H9 (cell line): Measurements from ENCODE around the gene PLEKHG5. TPM values are rescaled to one million over a fixed set of nuclear protein-coding genes. Genes with fewer than 3 reads are reported as not detected.

Experiments used
- DNase-seq: peaks from one replicate; pipeline ENCODE4 v3.0.0-alpha.2; 2017
- H2AFZ ChIP-seq: one replicate; pipeline ENCODE4 v1.6.1; 2013; ENCODE audit warnings: mild to moderate bottlenecking, low read length, control low read depth, moderate library complexity
- H2AK5ac ChIP-seq: 2 replicates; pipeline ENCODE4 v1.6.1; 2013; ENCODE audit warnings: low read length, control low read depth, mixed read lengths; ENCODE audit not compliant: insufficient read length
- H2BK120ac ChIP-seq: one replicate; pipeline ENCODE4 v1.6.1; 2013; ENCODE audit warnings: low read depth, mild to moderate bottlenecking, low read length, control low read depth, inconsistent platforms; ENCODE audit not compliant: poor library complexity, severe bottlenecking
- H2BK12ac ChIP-seq: 2 replicates; pipeline ENCODE4 v1.6.1; 2013; ENCODE audit warnings: low read length, control low read depth, mixed read lengths, low read depth; ENCODE audit not compliant: insufficient read length
- H2BK15ac ChIP-seq: 2 replicates; pipeline ENCODE4 v1.6.1; 2013; ENCODE audit warnings: low read depth, low read length, control low read depth
- H2BK20ac ChIP-seq: one replicate; pipeline ENCODE4 v1.6.1; 2013; ENCODE audit warnings: low read depth, mild to moderate bottlenecking, low read length, control low read depth, inconsistent platforms; ENCODE audit not compliant: poor library complexity, severe bottlenecking
- H2BK5ac ChIP-seq: 2 replicates; pipeline ENCODE4 v1.6.1; 2013; ENCODE audit warnings: low read length, control low read depth, mixed read lengths; ENCODE audit not compliant: insufficient read length
- H3K14ac ChIP-seq: 2 replicates; pipeline ENCODE4 v1.6.1; 2013; ENCODE audit warnings: low read length, control low read depth; ENCODE audit not compliant: insufficient read depth
- H3K18ac ChIP-seq: 2 replicates; pipeline ENCODE4 v1.6.1; 2013; ENCODE audit warnings: low read depth, mild to moderate bottlenecking, mixed read lengths, low read length, control low read depth; ENCODE audit not compliant: insufficient read length
- H3K23ac ChIP-seq: 2 replicates; pipeline ENCODE4 v1.6.1; 2013; ENCODE audit warnings: low read length, control low read depth, mixed read lengths, low read depth; ENCODE audit not compliant: insufficient read length
- H3K23me2 ChIP-seq: 2 replicates; pipeline ENCODE4 v1.6.1; 2013; ENCODE audit warnings: low read depth, mild to moderate bottlenecking, mixed read lengths, low read length, control low read depth; ENCODE audit not compliant: insufficient read length, poor library complexity, severe bottlenecking
- H3K27ac ChIP-seq: 2 replicates; pipeline ENCODE4 v1.5.1; 2013; ENCODE audit warnings: low read length, control low read depth, mixed read lengths, low read depth; ENCODE audit not compliant: insufficient read length
- H3K27me3 ChIP-seq: 2 replicates; pipeline ENCODE4 v1.6.1; 2013; ENCODE audit warnings: low read length, control low read depth, inconsistent platforms; ENCODE audit not compliant: insufficient read depth
- H3K4ac ChIP-seq: 2 replicates; pipeline ENCODE4 v1.6.1; 2013; ENCODE audit warnings: low read depth, mild to moderate bottlenecking, control low read depth, inconsistent platforms, low read length, moderate library complexity
- H3K4me1 ChIP-seq: 2 replicates; pipeline ENCODE4 v1.6.1; 2013; ENCODE audit warnings: low read length, control low read depth, inconsistent platforms; ENCODE audit not compliant: insufficient read depth
- H3K4me2 ChIP-seq: 2 replicates; pipeline ENCODE4 v1.6.1; 2013; ENCODE audit warnings: low read length, control low read depth, mixed read lengths; ENCODE audit not compliant: insufficient read length, insufficient read depth
- H3K56ac ChIP-seq: 2 replicates; pipeline ENCODE4 v1.6.1; 2013; ENCODE audit warnings: low read depth, mild to moderate bottlenecking, mixed read lengths, low read length, control low read depth; ENCODE audit not compliant: insufficient read length
- H3K79me1 ChIP-seq: 2 replicates; pipeline ENCODE4 v1.6.1; 2013; ENCODE audit warnings: low read depth, mild to moderate bottlenecking, moderate library complexity, low read length, control low read depth, inconsistent platforms; ENCODE audit not compliant: insufficient read depth, poor library complexity, severe bottlenecking
- H3K79me2 ChIP-seq: 2 replicates; pipeline ENCODE4 v1.6.1; 2013; ENCODE audit warnings: low read length, control low read depth, inconsistent platforms; ENCODE audit not compliant: insufficient read depth
- H3K9ac ChIP-seq: 2 replicates; pipeline ENCODE4 v1.6.1; 2013; ENCODE audit warnings: low read length, control low read depth, mixed read lengths; ENCODE audit not compliant: insufficient read length; ENCODE audit errors: extremely low read depth
- H3K9me3 ChIP-seq: one replicate; pipeline ENCODE4 v1.6.1; 2013; ENCODE audit warnings: low read depth, low read length, inconsistent platforms; ENCODE audit not compliant: control insufficient read depth
- H3T11ph ChIP-seq: one replicate; pipeline ENCODE4 v1.6.1; 2013; ENCODE audit warnings: mild to moderate bottlenecking, low read length, control low read depth, inconsistent platforms
- H4K20me1 ChIP-seq: one replicate; pipeline ENCODE4 v1.6.1; 2013; ENCODE audit not compliant: control insufficient read depth, insufficient read length, insufficient read depth
- H4K5ac ChIP-seq: 2 replicates; pipeline ENCODE4 v1.6.1; 2013; ENCODE audit warnings: low read depth, mild to moderate bottlenecking, mixed read lengths, low read length, control low read depth; ENCODE audit not compliant: insufficient read length
- H4K8ac ChIP-seq: replicated peaks from 2 replicates; pipeline ENCODE4 v1.6.1; 2013; ENCODE audit warnings: low read length, control low read depth, mixed read lengths, low read depth; ENCODE audit not compliant: insufficient read length
- H4K91ac ChIP-seq: 2 replicates; pipeline ENCODE4 v1.6.1; 2013; ENCODE audit warnings: low read depth, mild to moderate bottlenecking, moderate library complexity, mixed read lengths, low read length, control low read depth; ENCODE audit not compliant: insufficient read length
- H3K27ac Mint-ChIP-seq, 3 experiments: 2 replicates in 2 of 3; 3 replicates in 1 of 3; pipeline ENCODE4 v1.8.0; 2020 to 2021; ENCODE audit warnings: mixed read lengths in 3 of 3, mild to moderate bottlenecking in 1 of 3, moderate library complexity in 1 of 3
- H3K27me3 Mint-ChIP-seq: 2 replicates; pipeline ENCODE4 v1.8.0; 2021; ENCODE audit warnings: low read depth, mild to moderate bottlenecking, moderate library complexity, mixed read lengths
- H3K36me3 Mint-ChIP-seq, 3 experiments: 2 replicates in 2 of 3; 3 replicates in 1 of 3; pipeline ENCODE4 v1.8.0; 2020 to 2021; ENCODE audit warnings: low read depth in 3 of 3, mixed read lengths in 3 of 3; ENCODE audit not compliant: insufficient read depth in 1 of 3
- H3K4me1 Mint-ChIP-seq, 2 experiments: 2 replicates each; pipeline ENCODE4 v1.8.0; 2020; ENCODE audit warnings: mixed read lengths in 2 of 2
- H3K4me3 Mint-ChIP-seq, 2 experiments: 2 replicates in 1 of 2; 3 replicates in 1 of 2; pipeline ENCODE4 v1.8.0; 2020 to 2021; ENCODE audit warnings: mild to moderate bottlenecking in 2 of 2, mixed read lengths in 2 of 2, moderate library complexity in 1 of 2
- H3K9me3 Mint-ChIP-seq, 2 experiments: 2 replicates in 1 of 2; 3 replicates in 1 of 2; pipeline ENCODE4 v1.8.0; 2020; ENCODE audit warnings: mild to moderate bottlenecking in 2 of 2, mixed read lengths in 2 of 2, moderate library complexity in 1 of 2
- CTCF ChIP-seq: fragments of 200-600 bp; sonication (generic); conservative IDR thresholded peaks from 3 replicates; pipeline ENCODE4 v1.8.0; 2021; ENCODE audit warnings: antibody characterized with exemption, mild to moderate bottlenecking
- WGBS: extraction: QIAGEN DNeasy Blood & Tissue Kit; methylation state at CpG from one replicate; pipeline ENCODE4 v1.1.7; 2013; ENCODE audit warnings: missing lambda C conversion rate, low lambda C conversion rate, mixed read lengths; ENCODE audit not compliant: insufficient read length; ENCODE audit errors: extremely low coverage; 5-methylcytosine and 5-hydroxymethylcytosine counted together
- total RNA-seq: library from RNA; stranded (reverse); gene quantifications from 2 replicates; pipeline ENCODE4 v1.2.1, GENCODE V29; 2021

The PLEKHG5 gene
- total RNA-seq, 1 experiment from 2014 or later, result 22.3 TPM

- no peak overlapping the region for H2AFZ ChIP-seq
- H3K4me1 ChIP-seq, result no peaks in the 10 kb centered on the region; the same call in 1 of the 2 replicates
- no peaks in the 10 kb centered on the region for H3K79me2 ChIP-seq
- no peak overlapping the region for H3K18ac ChIP-seq
- Mint-ChIP-seq H3K4me3 (peak overlapping the region in 1 of 2 experiments; percentile 25; a peak in 2 of 5 replicates), H3K36me3 (no peaks in the 10 kb centered on the region; a peak in 1 of 7 replicates), H3K9me3 (no peaks in the 10 kb centered on the region), H3K27me3 (peaks cover 17% of the 10 kb centered on the region), H3K27ac (peak overlapping the region in 2 of 3 experiments; percentile 7 to 28; a peak in 2 of 7 replicates), H3K4me1 (peaks cover 31 to 42% of the 10 kb centered on the region in 2 experiments)
- no peak overlapping the region for H3T11ph ChIP-seq
- no peak overlapping the region for H4K91ac ChIP-seq
- no peaks in the 10 kb centered on the region for H3K79me1 ChIP-seq
- H2AK5ac ChIP-seq, result no peak overlapping the region
- no peak overlapping the region for H2BK5ac ChIP-seq
- no peak overlapping the region for H4K5ac ChIP-seq
- no peak overlapping the region; the same call in 1 of the 2 replicates for H3K14ac ChIP-seq
- TF ChIP-seq CTCF, result peak; percentile 70
- no peak overlapping the region for H3K4me2 ChIP-seq
- no peaks in the 10 kb centered on the region for H3K9me3 ChIP-seq
- H4K8ac ChIP-seq, result no peak overlapping the region
- peak; percentile 83 for DNase-seq
- H3K27ac ChIP-seq, result no peak overlapping the region
- no CpG with 5 or more reads among the region's 19 CpGs for WGBS
- no peak overlapping the region for H3K9ac ChIP-seq
- no peak overlapping the region for H2BK20ac ChIP-seq
- no peak overlapping the region for H3K4ac ChIP-seq
- H2BK12ac ChIP-seq, result no peak overlapping the region
- H3K27me3 ChIP-seq, result peaks cover 4% of the 10 kb centered on the region; the same call in 1 of the 2 replicates
- no peak overlapping the region for H3K56ac ChIP-seq
- H3K23me2 ChIP-seq, result peaks cover 8% of the 10 kb centered on the region
- H2BK15ac ChIP-seq, result no peak overlapping the region
- no peak overlapping the region for H2BK120ac ChIP-seq
- H3K23ac ChIP-seq, result no peak overlapping the region
- no peaks in the 10 kb centered on the region for H4K20me1 ChIP-seq
Measured at GRCh38 chr1:6445062-6445763, 46.3 kb downstream of the PLEKHG5 start.
